NCI-H2227 (cell line): Measurements from ENCODE around the gene NDUFA13.
A peak's percentile ranks its signal among the peaks of the same experiment; 100 is the strongest.

Experiments used
- DNase-seq: peaks from one replicate; lab custom pipeline; 2025; ENCODE audit not compliant: unreplicated experiment; lab: John Stamatoyannopoulos, UW

The NDUFA13 gene

GRCh38 chr19:19531951-19532805 lies 16.2 kb downstream of the NDUFA13 start:
- peak; percentile 80 for DNase-seq

GRCh38 chr19:19532806-19533701 lies 17.0 kb downstream of the NDUFA13 start:
- DNase-seq: no peak

- DNase-seq: no peak
Measured at GRCh38 chr19:19533841-19534240, 17.8 kb downstream of the NDUFA13 start.

GRCh38 chr19:19534556-19535265 lies 18.7 kb downstream of the NDUFA13 start:
- DNase-seq: no peak

- DNase-seq: no peak
Measured at GRCh38 chr19:19535311-19536191, 19.5 kb downstream of the NDUFA13 start.

GRCh38 chr19:19537075-19538048 lies 21.3 kb downstream of the NDUFA13 start:
- DNase-seq: no peak

GRCh38 chr19:19538061-19538784 lies 22.2 kb downstream of the NDUFA13 start, which contains the start of gene CILP2:
TSS of gene CILP2 (plus strand) at chr19:19538265. CDS start at chr19:19538350, 85 bp downstream.
- DNase-seq: peak; percentile 80

- DNase-seq: peak; percentile 50
Measured at GRCh38 chr19:19538785-19539166, 22.8 kb downstream of the NDUFA13 start.

- no peak for DNase-seq
Measured at GRCh38 chr19:19539698-19540063, 23.7 kb downstream of the NDUFA13 start.

GRCh38 chr19:19540064-19540714 lies 24.2 kb downstream of the NDUFA13 start:
- no peak for DNase-seq

GRCh38 chr19:19540715-19541515 lies 24.9 kb downstream of the NDUFA13 start:
- no peak for DNase-seq

GRCh38 chr19:19541616-19542015 lies 25.6 kb downstream of the NDUFA13 start:
- no peak for DNase-seq

- DNase-seq: no peak
Measured at GRCh38 chr19:19542507-19542906, 26.5 kb downstream of the NDUFA13 start.

- DNase-seq: no peak
Measured at GRCh38 chr19:19543101-19543500, 27.1 kb downstream of the NDUFA13 start.

GRCh38 chr19:19543640-19544039 lies 27.6 kb downstream of the NDUFA13 start:
- no peak for DNase-seq

- no peak for DNase-seq
Measured at GRCh38 chr19:19544257-19544953, 28.4 kb downstream of the NDUFA13 start.
